Keratinocyte (primary cell): ENCODE results near the gene CLCN1.

Experiments used
- CTCF ChIP-seq, 3 experiments: IDR thresholded peaks in 1 of 3; conservative IDR thresholded peaks in 1 of 3; optimal IDR thresholded peaks in 1 of 3; 2 replicates in 2 of 3; 3 replicates in 1 of 3; pipeline versions ENCODE3 to v1.5.1; 2011; ENCODE audit warnings: low read length in 3 of 3, mild to moderate bottlenecking in 3 of 3, moderate library complexity in 2 of 3, control low read depth in 1 of 3, inconsistent platforms in 1 of 3; ENCODE audit not compliant: insufficient read depth in 2 of 3; ENCODE audit errors: extremely low read depth in 1 of 3
- EZH2 ChIP-seq: IDR thresholded peaks from one replicate; pipeline ENCODE4 v1.6.1; 2012; ENCODE audit warnings: inconsistent platforms, mild to moderate bottlenecking, low read length, moderate library complexity

GRCh38 chr7:143399151-143399550 is 83.2 kb downstream of the CLCN1 start:
- TF ChIP-seq CTCF (optimal IDR thresholded peaks at IDR 0.05 in 1 of 3, IDR thresholded peaks at IDR 0.05 in 1 of 3, conservative IDR thresholded peaks at IDR 0.05 in 1 of 3; ENCODE audit: extremely low read depth in 1 of 3, insufficient read depth in 2 of 3, low read length in 3 of 3) (no peak), EZH2 (no peak)
